Heart left ventricle (tissue), 13 donors: ENCODE results near the gene CCSER1.

ENCODE experiments used
- POLR2A ChIP-seq, 2 donors: fragments of 450-650 bp; IDR thresholded peaks; one replicate each; pipeline ENCODE4 v1.6.1; 2017; ENCODE audit warnings: antibody characterized with exemption in 2 of 2, mild to moderate bottlenecking in 2 of 2, moderate library complexity in 2 of 2
- TF ChIP-seq, protein P1 (sequence below), 12 donors: fragments of 200-600 bp; sonication (generic) in 4 of 12; IDR thresholded peaks; one replicate each; pipeline versions ENCODE4 v1.5.0 to v1.8.0; 2018 to 2022; ENCODE audit warnings: antibody characterized with exemption in 12 of 12, mild to moderate bottlenecking in 5 of 12
- donor health status: ischemic (EF 13 %, LVEDD 7.1; RV severe dilation, severe dysfunction).
- donor health status: DM: no; HTN: yes; CAD: no.
- donor health status: DM: no; HTN: no; CAD: no.
- donor health status: ischemic (EF 25% LVEDD 6.9; RV normal size, moderate dysfunction).
- donor health status: ischemic (EF 25% LVEDD 5.7; RV mildly dilated, moderate dysfunction).
- donor health status: ischemic (EF 35%, LVEDD 5.7; RV mildly dilated, moderate dysfunction).
- donor health status: nonischemic (EF 11% LVEDD 7.7; RV severe dilation, severe dysfunction).
- donor health status: DM: yes; HTN: yes; CAD: no.
- donor health status: PGD.
- donor health status: ischemic (EF 29% LVEDD 5.4; RV normal size, mild dysfunction).
- donor health status: nonischemic (EF 23%, LVEDD 6.1; RV moderate dilation, normal function).

GRCh38 chr4:91622925-91623602 lies 1495.9 kb downstream of the CCSER1 start:
- TF ChIP-seq, protein P1, sequence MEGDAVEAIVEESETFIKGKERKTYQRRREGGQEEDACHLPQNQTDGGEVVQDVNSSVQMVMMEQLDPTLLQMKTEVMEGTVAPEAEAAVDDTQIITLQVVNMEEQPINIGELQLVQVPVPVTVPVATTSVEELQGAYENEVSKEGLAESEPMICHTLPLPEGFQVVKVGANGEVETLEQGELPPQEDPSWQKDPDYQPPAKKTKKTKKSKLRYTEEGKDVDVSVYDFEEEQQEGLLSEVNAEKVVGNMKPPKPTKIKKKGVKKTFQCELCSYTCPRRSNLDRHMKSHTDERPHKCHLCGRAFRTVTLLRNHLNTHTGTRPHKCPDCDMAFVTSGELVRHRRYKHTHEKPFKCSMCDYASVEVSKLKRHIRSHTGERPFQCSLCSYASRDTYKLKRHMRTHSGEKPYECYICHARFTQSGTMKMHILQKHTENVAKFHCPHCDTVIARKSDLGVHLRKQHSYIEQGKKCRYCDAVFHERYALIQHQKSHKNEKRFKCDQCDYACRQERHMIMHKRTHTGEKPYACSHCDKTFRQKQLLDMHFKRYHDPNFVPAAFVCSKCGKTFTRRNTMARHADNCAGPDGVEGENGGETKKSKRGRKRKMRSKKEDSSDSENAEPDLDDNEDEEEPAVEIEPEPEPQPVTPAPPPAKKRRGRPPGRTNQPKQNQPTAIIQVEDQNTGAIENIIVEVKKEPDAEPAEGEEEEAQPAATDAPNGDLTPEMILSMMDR (IDR thresholded peaks at IDR 0.05) = no peak
- no peak for TF ChIP-seq POLR2A (IDR thresholded peaks at IDR 0.05)
